ENCODE data around the gene DAPK2.

Gene DAPK2

GRCh38 chr15:64019764-64020163 is 26.5 kb downstream of the DAPK2 start:
- DNase-seq, result no peak

GRCh38 chr15:64017591-64018163 is 28.6 kb downstream of the DAPK2 start:
- no peak for DNase-seq

GRCh38 chr15:64017082-64017588 is 29.1 kb downstream of the DAPK2 start:
- no peak for DNase-seq

GRCh38 chr15:64016257-64016656 is 30.0 kb downstream of the DAPK2 start:
- no peak for DNase-seq

GRCh38 chr15:64014995-64015394 is 31.3 kb downstream of the DAPK2 start:
- DNase-seq, result no peak

GRCh38 chr15:64013179-64014062 is 32.9 kb downstream of the DAPK2 start:
- no peak for DNase-seq

GRCh38 chr15:64011736-64012135 is 34.5 kb downstream of the DAPK2 start:
- no peak for DNase-seq

- peak; percentile 81 for DNase-seq
Measured at GRCh38 chr15:64010719-64011118, 35.6 kb downstream of the DAPK2 start.

GRCh38 chr15:64009798-64010261 is 36.5 kb downstream of the DAPK2 start:
- peak; percentile 56 for DNase-seq

- no peak for DNase-seq
Measured at GRCh38 chr15:64009241-64009640, 37.0 kb downstream of the DAPK2 start.

GRCh38 chr15:64008177-64008576 is 38.1 kb downstream of the DAPK2 start:
- DNase-seq, result no peak

- no peak for DNase-seq
Measured at GRCh38 chr15:64006642-64007041, 39.6 kb downstream of the DAPK2 start.

- DNase-seq, result no peak
Measured at GRCh38 chr15:64004587-64004986, 41.7 kb downstream of the DAPK2 start.

GRCh38 chr15:64004056-64004455 is 42.2 kb downstream of the DAPK2 start:
- no peak for DNase-seq

- DNase-seq, result no peak
Measured at GRCh38 chr15:64003182-64003581, 43.1 kb downstream of the DAPK2 start.

GRCh38 chr15:64001148-64001547 is 45.1 kb downstream of the DAPK2 start:
- DNase-seq, result no peak

GRCh38 chr15:64000183-64000951 is 45.9 kb downstream of the DAPK2 start:
- no peak for DNase-seq

GRCh38 chr15:63999177-63999576 is 47.1 kb downstream of the DAPK2 start:
- no peak for DNase-seq

- no peak for DNase-seq
Measured at GRCh38 chr15:63998489-63998888, 47.8 kb downstream of the DAPK2 start.

- DNase-seq, result no peak
Measured at GRCh38 chr15:63997715-63998442, 48.4 kb downstream of the DAPK2 start.

GRCh38 chr15:63996794-63997357 is 49.4 kb downstream of the DAPK2 start:
- no peak for DNase-seq

- DNase-seq, result no peak
Measured at GRCh38 chr15:63995789-63996188, 50.5 kb downstream of the DAPK2 start.
